Activated CD8-positive, alpha-beta memory T cell treated with anti-CD3 and anti-CD28 coated beads for 24 hours (primary cell): ENCODE measurements around the gene ZBTB7C.
A peak's percentile ranks its signal among the peaks of the same experiment; 100 is the strongest.

ENCODE experiments used
- DNase-seq: peaks from one replicate; pipeline ENCODE4 v3.0.0-alpha.2; 2020

Gene ZBTB7C

DNA sequence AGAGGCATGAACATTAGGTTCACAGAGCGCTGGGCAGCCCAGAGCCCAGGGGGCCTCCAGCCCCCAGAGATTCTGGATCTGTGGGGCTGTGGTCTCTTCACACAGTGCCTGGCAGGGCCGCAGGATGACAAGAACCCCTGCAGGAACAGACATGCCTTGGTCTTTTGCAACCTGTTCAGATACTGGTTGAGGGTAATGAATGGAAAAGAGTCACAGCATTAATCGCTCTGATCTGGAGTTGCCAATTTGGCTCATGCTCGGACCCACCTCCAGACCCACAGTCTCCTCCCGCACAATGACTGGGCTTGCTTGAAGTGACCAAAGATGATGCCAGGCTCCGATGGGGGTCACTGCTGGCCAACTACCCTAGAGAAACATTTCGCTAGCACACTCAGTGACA lies 249.4 kb downstream of the ZBTB7C start:
- DNase-seq, result peak; percentile 52

DNA sequence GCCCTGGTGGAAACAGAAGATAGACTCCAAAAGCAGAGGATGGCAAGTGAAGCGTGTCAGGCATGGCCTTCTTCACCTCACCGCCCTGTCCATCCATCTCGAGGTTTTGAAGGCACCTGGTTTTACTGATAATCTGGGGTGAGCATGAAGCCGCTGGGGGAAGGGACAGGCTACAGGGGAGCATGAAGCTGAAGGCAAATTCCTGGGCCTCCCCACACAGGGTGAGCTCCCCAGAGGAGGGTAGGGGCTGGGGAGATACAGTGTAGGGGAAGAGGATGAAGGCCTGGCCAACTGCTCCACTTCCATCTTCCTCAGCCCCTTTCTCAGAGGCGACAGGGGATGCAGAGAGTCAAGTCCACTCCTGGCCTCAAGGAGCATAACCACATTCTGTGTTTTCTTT lies 250.5 kb downstream of the ZBTB7C start:
- DNase-seq, result peak; percentile 42

DNA sequence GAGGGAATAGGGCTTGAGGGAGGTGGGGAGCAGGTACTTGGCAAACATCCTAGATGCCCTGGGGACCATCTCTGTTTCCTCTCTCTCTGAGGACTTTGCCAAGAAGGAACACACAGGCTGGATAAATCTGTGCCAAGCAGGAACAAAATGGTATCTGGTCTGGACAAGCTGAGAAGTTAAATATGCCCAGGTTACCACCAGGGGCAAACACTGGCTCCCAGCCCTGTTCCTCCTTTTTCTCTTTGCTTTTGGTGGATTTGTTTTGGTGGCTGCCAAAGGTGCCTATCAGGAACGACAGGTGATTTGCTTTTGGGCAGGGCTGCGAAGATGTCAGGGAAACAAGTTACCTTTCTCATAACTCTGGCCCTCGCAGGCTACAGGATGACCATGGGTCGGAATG lies 251.2 kb downstream of the ZBTB7C start:
- no peak for DNase-seq

DNA sequence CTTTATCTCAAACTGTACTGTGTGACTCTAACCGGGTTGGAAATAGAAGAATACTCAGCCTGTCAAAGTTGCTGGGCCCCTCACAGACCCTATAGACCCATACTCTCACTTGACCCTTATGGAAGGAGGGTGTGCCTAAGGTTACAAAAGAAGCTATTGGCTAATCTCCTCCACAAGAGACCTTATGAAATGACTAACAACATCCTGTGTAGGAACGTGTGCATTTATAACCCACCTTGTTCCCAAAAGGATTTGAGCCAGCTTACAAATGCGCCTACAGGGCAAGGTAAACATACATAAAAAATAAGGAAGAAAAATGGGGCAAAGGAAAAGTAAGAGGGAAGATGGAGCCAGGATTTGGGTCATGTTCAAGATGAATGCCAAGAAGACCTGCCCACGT lies 253.3 kb downstream of the ZBTB7C start:
- DNase-seq, result no peak

DNA sequence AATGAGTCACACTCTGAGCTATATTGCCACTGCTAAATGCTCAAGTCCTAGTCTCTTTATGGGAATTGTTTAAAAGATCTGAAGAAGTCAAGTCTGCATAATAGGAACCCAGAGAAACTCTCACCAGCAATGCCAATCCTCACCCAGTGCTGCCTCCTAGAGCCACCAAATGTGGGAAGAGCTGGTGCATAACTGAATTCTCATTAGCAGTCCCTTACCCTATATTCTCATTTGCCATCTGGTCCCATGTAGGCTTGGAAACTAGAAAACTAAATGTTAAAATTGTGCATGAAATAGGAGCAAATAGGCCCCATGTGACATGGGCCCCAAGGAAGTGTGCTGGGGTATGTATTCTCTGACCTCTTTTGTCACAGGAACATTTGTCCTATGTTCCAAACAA lies 254.4 kb downstream of the ZBTB7C start:
- DNase-seq, result peak; percentile 19

DNA sequence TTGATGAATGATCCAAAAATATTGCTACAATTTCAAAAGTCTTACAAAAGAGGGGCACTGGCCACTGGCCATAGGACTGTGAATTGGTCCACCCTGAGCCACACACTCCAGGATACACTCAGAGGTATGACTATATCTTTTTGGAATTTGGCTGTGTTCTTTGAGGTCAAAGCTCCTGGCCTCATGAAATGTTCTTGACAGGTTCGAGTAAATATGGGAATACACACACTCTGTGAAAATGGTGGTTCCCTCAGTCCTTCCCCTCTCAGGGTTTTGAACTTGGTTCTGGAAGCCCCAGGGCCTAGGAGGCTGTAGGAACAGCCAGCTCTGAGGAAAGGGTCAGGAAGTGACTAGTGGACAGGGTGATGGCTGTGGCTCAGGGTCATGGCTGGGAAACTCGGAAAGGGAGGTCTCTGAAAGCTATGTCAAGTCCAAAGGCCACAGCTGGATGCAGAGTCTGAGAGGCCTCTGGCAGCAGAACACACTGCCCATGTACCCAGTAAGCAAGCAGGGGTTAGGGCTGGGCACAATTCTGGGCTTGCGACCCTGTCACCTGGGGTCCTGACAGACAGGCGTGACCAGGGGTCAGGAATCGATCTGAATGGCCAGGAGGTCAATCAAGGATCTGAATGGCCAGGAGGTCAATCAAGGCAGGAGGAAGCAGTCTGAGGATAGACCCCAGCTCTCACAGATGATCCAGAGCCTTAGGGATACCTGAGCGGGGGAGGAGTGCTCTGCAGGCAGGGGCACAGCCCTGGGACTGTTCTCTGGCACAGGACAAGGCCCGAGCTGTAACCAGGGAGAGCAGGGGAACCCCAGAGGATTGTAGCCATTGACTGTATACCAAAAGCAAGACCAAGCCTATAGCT lies 255.3 kb downstream of the ZBTB7C start:
- DNase-seq, result no peak

DNA sequence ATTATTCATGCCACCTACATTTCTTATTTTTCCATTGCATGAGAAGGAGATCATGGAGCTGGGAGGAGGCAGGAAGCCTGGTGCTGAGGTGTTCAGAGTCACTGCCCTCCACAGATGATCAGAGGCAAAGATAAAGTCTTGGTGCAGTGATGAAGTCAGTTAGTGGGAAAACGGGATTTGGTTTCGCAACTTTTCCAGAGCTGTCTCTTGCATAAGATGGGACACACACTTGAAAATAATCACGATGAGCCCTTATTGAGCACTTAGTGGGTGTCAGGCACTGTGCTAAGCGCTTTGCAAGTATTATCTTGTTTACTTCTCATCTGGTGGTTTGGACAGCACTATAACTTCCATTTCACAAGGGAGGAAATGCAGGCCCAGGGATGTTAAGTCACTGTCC lies 256.6 kb downstream of the ZBTB7C start:
- no peak for DNase-seq

DNA sequence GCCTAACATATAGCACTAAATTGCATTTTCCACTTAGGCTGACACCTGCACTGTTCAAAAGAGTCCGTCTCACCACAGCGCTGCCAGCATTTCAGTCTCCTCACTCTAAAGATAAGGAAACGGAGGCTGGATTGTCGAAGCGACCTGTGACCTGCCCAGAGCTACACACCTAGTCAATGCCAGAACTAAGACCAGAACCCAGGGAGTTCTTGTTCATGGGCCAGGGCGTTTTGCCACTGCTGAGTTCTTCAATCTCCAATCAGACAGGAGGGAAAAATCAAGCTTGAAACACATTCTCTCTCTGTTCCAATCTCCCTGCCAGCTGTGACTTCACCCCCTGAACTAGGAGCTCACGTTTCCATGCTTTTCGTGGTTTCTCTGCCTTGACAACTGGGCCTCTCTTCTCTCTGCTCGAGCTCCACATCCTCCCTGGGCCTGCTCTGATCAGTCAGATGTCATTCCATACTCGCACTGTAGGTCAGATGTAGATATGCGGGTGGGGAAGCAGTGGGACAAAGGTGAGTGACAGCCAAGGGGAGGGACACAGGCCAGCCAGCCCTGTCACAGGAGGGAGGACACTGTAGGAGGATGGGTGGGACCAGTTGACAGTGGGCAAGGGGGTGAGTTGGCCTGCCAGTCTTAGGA lies 257.6 kb downstream of the ZBTB7C start:
- DNase-seq, result no peak

DNA sequence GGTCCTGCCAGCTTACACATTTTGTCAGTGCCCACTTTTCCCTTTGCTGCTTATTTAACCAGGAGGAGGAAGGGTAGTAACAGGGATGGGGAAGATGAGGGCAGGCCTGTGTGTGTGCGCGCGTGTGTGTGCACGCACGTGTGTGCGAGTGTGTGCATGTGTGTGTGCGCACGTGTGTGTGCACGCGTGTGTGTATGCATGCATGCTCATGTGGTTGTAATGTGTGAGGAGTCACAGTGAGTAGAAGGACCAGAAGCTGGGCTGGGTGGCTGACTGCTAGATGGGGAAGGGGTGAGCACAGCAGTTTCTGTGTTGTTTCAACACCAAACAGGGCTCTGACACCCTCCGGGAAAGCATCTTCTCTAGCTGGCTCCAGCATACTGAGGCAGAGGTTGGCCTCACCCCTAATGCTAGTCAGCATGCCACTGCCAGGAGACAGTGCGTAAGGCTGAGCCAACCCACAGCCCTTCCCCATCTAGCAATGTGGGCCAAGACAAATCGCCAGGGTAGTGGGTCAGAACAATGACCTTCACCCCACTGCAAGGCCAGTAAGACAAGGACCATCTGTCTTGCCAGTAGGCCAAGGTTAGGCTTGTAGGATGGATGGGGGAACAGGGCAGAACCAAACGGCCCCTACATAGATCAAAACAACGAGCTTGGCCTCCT lies 260.0 kb downstream of the ZBTB7C start:
- no peak for DNase-seq

DNA sequence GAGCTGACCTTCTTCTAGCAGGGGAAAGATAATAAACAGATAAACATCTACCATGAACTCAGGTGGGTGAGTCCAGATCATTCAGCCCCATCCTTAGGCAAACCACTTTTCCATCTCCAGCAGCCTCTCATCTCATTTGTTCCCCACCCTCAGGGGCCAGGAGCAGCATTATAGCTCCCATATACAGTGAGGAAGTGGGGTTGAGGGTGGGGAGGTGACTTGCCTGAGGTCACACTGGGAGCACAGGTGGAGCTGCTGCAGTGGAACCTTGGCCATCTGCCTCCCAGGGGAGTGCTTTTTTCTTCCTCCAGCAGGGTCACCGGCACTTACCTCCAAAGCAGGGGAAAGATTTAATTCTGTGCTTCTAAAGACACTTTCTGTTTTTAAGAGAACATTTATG lies 266.2 kb downstream of the ZBTB7C start:
- DNase-seq, result no peak

DNA sequence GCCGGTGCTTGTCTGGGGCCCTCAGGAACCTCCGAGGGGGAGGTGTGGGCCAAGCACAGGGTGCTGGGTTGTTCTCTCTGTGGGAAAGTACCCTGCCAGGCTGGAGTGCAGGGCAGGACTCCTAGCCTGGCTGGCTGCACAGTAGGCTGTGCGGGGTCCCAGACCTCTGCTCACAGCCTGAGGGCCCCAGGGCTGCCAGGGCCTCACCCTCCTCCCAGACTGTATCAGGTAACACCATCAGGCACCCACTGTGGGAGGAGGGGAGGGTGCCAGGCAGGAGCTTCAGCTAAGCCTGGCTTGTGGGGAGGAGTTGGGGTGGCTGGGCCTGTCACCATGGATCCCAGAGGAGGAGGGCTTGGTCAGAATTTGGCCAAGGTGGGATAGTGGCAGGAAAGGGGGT lies 266.8 kb downstream of the ZBTB7C start:
- no peak for DNase-seq

DNA sequence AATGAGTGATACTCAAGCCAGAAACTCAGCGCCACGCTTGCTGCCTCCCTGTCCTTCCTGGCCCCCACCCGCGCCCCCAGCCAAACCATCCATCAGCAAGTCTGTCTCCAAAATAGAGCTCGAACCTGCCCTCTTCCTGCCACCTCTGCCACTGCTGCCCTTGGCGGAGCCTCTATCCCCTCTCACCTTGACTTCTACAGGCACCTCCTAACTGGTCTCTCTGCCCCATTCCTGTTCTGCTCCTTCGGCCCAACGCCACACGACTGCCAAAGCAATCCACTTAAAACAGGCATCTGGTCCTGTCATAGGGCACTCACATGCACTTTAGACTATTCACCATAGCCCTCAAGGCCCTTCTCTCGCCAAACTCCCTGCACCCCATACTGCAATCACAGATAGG lies 268.5 kb downstream of the ZBTB7C start:
- DNase-seq, result no peak

DNA sequence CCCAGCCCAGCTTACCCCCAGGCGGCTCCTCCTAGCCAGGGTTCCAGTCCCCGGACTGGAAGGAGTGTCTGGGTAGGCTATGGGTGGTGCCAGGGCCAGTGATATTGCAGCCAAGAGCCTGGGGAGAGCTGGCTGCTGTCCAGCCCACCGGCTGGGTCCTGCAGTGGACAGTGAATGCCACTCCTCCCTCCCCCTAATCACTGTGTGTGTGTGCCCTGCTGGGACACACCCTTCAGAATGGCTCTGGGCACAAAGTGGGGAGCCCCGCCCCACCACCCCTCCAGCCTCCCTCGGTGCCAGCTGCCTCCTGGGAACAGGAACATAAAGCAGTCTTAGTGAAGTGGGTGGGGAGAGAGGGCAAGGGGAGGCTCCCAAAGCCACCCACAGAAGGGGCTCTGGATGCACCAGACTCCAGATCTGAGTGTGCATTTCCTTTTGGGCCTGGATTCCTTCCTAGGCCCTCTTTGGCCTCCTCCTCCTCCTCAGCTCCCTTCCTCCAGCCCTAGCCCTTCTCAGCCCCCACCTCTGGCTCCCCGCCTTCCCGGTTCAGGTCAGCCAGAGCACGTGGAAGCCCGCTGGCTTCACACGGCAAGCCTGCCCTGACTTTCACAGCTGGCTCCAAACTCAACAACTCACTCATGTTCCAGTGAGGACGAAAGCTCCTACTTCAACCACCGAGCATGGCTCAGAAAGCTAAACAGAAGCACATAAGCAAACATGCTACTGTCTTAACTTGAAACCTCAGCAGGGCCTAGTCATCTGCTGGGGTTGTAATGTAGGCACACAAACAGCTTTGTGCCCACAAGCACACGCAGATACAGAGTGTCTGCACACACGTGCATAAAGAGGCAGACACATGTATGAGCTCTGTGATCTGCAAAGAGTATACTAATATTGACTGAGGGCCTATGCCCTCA lies 269.5 kb downstream of the ZBTB7C start:
- DNase-seq, result no peak

DNA sequence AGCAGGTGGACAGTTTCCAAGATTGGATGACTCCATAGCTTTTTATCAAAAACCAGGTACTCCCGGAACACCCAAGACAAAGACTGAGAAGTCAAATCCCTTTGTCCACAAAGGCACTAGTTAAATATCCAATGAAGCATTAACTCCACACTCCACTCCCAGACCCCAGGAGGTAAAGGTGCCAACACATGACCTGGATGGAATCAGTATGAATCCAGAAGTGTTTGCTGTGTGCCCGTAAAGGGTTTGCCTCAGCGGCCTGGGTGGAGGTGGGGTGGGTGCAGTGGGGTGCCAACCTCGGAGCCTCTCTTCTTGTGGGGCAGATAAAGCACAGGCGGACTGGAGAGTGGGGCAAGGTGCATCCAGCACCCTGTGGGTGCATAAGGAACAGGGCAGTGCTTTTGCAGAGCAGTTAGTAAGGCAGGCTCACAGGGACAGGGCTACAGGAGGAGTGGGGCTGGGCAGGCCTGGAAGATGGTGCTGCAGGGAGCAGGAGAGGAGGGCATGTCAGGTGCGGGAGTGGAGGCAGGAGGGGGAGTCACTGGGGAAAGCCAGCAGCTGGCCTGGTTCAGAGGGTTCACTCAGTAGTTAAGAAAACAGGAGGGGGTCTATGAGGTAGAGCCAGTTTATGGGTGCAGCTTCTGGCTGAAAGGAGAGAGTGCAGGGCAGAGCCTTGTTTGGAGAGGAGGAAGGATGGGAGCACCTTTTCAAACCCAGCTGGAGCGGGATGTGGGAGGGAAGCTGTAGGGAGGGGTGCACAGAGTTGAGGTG lies 270.3 kb downstream of the ZBTB7C start:
- DNase-seq, result no peak

DNA sequence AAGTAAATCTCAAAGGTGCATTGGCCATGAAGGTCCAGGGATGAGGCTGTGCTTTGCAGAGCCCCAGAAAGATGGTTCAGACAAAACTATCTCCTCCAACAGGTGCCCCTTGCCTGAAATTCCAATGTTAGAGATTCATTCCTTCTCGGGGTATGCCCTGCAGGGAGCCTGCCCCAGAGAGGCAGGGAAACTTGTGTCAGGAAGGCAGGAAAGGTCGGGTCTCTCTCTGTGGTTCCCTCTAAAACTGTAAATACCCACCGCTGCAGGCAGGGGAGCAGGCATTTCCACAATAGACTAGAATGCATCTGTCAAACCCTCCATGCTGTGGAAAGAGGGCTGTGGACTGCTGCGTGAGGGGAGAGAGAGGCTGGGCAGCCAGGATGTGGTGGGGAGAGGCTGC lies 271.0 kb downstream of the ZBTB7C start:
- DNase-seq, result no peak

DNA sequence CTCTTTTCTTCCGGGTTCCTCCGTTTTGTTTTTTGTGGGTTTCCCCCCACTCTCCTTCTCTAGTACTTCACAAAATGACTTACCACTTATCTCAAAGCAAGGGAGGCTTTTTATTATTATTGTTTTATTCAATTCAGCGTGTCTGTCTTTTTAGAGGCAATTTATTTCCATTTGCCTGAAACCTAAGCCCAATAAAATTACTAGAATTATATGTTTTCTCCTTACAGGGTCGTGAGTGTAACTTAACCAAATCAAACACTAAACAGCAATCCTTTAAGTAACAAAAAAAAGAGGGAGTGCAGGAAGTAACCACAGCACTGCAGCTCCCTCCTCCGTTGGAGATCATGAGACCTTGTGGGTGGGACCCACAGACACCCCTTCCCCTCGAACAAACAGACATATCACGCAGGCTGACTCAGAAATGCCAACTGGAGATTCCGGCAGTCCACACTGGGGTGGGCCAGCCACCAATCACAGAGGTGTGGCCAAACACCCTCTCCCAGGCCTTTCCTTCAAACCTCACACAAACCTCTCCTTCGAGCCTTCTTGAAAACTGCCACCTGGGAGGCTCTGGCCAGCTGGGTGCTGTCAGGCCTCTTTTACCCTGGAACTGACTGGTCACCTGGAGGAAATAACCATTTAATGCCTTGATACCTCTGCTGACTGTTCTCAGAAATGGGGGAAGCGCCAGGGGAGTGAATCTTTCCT lies 271.7 kb downstream of the ZBTB7C start:
- no peak for DNase-seq

DNA sequence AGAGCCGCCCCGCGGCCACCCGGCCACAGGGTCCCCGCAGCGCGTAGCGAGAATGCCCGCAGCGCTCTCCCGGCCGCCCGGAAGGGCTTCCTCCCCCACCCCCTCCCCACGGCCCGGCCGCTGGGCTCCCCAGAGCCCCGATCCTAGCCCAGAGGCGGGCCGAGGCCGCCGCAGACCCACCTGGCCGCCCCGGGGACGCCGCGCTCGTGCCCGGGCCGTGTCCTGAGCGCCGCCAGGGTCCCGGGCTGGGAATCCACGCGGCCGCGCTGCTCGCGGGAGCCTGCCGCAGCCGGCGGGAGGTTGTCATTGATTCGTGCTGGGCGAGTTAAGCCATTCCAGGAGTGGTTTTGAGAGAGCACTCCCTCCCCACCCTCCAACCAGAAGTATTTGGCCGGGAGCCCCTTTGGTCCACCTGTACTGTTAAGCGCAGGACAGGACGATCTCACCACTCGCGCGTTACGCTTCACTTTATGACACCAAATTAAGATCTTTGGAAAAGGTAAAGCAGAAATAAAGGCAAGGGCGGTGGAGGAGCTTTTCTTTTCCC lies 272.3 kb downstream of the ZBTB7C start:
- DNase-seq, result no peak

DNA sequence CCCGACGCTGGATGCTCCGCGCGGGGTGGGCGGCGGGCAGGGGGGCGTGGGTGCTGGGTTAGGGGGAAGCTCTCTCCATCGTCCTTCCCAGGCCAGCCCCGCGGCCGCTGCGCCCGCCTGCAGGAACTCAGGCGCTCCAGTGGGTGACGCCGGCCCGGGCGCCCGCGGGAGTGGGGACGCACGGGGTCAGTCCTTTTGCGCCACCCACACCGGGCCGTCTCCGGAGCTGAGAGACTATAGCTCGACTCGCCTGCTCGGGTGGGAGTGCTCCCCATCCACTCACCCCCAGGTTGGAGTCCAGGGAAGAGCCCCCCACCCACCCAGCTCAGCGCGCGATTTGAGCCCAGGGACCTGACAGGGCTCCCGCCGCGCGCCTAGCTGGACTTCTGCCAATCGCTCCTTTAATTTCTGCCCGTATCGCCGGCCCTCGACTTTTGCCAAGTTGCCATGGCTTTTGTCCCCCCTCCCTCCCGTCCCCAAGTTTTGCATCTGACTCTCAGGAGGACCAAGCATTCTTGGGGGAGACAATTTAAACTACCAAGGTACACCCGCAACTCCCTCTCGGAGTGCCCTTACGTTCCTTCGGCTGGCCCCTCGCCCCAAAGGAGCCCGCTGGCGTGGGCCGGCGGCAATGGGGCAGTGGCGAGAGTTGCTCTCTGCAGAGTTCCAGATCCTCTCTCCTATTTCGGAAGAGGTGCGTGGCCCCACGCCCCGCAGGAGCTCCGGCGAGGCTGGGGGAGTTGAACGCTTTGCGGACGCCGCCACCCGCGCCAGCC lies 272.9 kb downstream of the ZBTB7C start:
- DNase-seq, result no peak

DNA sequence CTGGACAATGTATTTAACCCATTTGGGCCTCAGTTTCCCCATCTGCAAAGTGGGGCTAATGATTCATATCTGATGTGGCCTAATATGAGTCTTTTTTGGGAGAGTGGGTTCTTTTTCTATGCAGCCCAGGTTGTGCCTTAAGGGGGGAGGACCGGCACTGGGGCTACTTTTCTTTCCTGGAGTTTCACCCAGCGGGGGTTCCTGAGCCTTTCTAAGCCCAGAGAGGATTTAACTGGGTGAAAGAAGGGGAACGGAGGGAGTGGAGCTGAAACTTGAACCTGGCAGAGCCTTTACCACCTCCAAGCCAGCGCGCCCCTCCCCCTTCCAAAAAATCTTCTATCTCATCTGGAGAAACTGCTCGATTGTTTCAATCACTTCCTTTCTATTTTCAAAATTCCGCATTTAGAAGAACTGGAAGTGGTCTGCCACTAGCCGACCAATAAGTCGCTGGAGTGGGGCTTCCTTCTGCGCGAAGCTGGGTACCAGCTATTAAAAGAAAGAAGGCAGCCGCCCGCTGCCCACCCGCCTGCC lies 273.7 kb downstream of the ZBTB7C start:
- no peak for DNase-seq

DNA sequence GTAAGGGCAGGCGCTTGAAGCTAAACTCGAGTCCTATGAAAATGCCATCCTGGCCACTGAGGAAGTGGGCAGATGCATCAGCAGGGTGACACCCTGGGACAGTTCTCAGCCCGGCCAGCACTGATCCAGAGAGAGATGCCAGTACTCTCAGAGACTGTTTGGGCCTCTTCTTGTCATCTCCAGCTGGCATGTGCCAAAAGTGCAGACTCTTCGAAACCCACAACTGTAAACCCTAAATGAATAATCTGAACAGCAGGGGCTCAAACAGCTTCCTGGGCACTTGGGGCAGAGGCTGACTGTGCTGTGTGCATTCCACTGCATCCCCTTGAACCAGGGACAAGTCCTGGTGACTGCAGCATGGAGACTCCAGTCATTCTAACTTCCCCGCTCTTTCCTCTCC lies 274.6 kb downstream of the ZBTB7C start:
- no peak for DNase-seq
